Transverse colon (tissue), 3 donors: ENCODE data around the gene R3HDM4.

ENCODE experiments used
- EP300 ChIP-seq: sonication (generic); formaldehyde crosslinking; IDR thresholded peaks from one replicate; pipeline ENCODE4 v1.6.1; 2017; ENCODE audit warnings: antibody characterized with exemption, low read depth
- POLR2A ChIP-seq: fragments of 450-650 bp; IDR thresholded peaks from one replicate; pipeline ENCODE4 v1.6.1; 2016; ENCODE audit warnings: antibody characterized with exemption, mild to moderate bottlenecking, moderate library complexity
- TF ChIP-seq, protein P1 (sequence below), 5 experiments: fragments of 200-600 bp in 3 of 5; fragments of 450-650 bp in 2 of 5; sonication (generic) in 3 of 5; IDR thresholded peaks; 1 replicate in 2 of 5; 2 replicates in 3 of 5; pipeline ENCODE4 v1.5.1; 2016 to 2017; ENCODE audit warnings: antibody characterized with exemption in 5 of 5, inconsistent platforms in 3 of 5, mild to moderate bottlenecking in 2 of 5, moderate library complexity in 1 of 5

DNA sequence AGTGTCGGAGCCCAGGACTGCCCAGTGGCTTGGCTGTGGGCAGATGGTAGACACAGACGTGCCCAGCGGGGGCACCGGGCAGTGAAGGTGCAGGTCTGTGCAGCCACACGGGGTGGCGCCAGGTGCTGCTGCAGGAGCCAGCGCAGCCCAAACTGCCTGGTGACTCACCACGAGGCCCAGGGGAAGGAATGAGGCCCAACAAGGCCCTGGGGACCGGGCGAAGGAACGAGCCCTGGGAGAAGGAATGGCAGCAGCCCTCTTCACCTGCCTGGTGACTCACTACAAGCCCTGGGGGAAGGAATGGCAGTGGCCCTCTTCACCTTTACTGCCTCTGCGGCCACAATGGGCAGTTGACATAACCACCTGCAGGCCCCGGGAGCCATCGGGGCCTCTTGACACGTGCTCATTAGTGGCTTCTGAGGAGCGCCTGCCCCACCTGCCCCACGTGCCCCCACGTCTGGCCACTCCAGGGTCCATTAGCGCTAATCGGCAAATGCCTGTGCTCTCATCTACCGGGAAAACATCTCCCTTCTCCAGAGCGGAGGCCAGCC, 29.3 kb downstream of the R3HDM4 start:
- TF ChIP-seq, protein P1, sequence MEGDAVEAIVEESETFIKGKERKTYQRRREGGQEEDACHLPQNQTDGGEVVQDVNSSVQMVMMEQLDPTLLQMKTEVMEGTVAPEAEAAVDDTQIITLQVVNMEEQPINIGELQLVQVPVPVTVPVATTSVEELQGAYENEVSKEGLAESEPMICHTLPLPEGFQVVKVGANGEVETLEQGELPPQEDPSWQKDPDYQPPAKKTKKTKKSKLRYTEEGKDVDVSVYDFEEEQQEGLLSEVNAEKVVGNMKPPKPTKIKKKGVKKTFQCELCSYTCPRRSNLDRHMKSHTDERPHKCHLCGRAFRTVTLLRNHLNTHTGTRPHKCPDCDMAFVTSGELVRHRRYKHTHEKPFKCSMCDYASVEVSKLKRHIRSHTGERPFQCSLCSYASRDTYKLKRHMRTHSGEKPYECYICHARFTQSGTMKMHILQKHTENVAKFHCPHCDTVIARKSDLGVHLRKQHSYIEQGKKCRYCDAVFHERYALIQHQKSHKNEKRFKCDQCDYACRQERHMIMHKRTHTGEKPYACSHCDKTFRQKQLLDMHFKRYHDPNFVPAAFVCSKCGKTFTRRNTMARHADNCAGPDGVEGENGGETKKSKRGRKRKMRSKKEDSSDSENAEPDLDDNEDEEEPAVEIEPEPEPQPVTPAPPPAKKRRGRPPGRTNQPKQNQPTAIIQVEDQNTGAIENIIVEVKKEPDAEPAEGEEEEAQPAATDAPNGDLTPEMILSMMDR (IDR thresholded peaks at IDR 0.05) = no peak
- no peak for TF ChIP-seq EP300
- TF ChIP-seq POLR2A = no peak
